Right kidney (tissue), 1 donor: ENCODE data around the gene FAM131A.
A peak's percentile ranks its signal among the peaks of the same experiment; 100 is the strongest.

Source experiments
- DNase-seq: peaks from one replicate; pipeline ENCODE4 v3.0.0-alpha.2; 2016

The FAM131A gene

GRCh38 chr3:184355261-184356040, 18.1 kb downstream of the FAM131A start:
- no peak for DNase-seq

- no peak for DNase-seq
These were observed 20.1 kb downstream of the FAM131A start for GRCh38 chr3:184357248-184358123.

GRCh38 chr3:184358124-184358767, 20.8 kb downstream of the FAM131A start:
- no peak for DNase-seq

- no peak for DNase-seq
These were observed 21.5 kb downstream of the FAM131A start for GRCh38 chr3:184358921-184359350.

GRCh38 chr3:184359610-184360009, 22.2 kb downstream of the FAM131A start:
- no peak for DNase-seq

- DNase-seq = no peak
These were observed 22.9 kb downstream of the FAM131A start for GRCh38 chr3:184360070-184360928.

- peak; percentile 82 for DNase-seq
These were observed 23.6 kb downstream of the FAM131A start for GRCh38 chr3:184360929-184361531.

GRCh38 chr3:184361532-184361931, 24.1 kb downstream of the FAM131A start, which contains the start of the genes CLCN2 and POLR2H:
TSS of gene CLCN2 (minus strand) at chr3:184361605. CDS start at chr3:184361479, 126 bp downstream.
TSS of gene POLR2H (plus strand) at chr3:184361710. CDS start at chr3:184363493, 1,783 bp downstream.
- DNase-seq = peak; percentile 83

- peak; percentile 77 for DNase-seq
These were observed 24.7 kb downstream of the FAM131A start for GRCh38 chr3:184361932-184362667.

GRCh38 chr3:184362668-184363546, 25.5 kb downstream of the FAM131A start:
- DNase-seq = peak; percentile 92

- no peak for DNase-seq
These were observed 29.4 kb downstream of the FAM131A start for GRCh38 chr3:184366619-184367289.

- DNase-seq = no peak
These were observed 30.7 kb downstream of the FAM131A start for GRCh38 chr3:184368116-184368515.

GRCh38 chr3:184368586-184369183, 31.3 kb downstream of the FAM131A start:
- no peak for DNase-seq

GRCh38 chr3:184371570-184372018, 34.2 kb downstream of the FAM131A start:
- peak; percentile 32 for DNase-seq

GRCh38 chr3:184372296-184372821, 35.0 kb downstream of the FAM131A start:
- no peak for DNase-seq

- no peak for DNase-seq
These were observed 35.5 kb downstream of the FAM131A start for GRCh38 chr3:184372911-184373310.

GRCh38 chr3:184373422-184373821, 36.0 kb downstream of the FAM131A start:
- DNase-seq = no peak
